Activated CD4-positive, CD25-positive, alpha-beta regulatory T cell treated with anti-CD3 and anti-CD28 coated beads, Interleukin-2, amount 50 U/mL, for 16 hours (primary cell): Measurements from ENCODE around the gene EMP2.
"Not testable (repeated sequence)": the region's sequence is repeated elsewhere in the genome, so short reads cannot be mapped to it uniquely, and the experiment has no call there.

Source experiments
- DNase-seq: peaks from one replicate; pipeline ENCODE4 v3.0.0-alpha.2; 2020; ENCODE audit warnings: low read depth, low spot score

The EMP2 gene

GRCh38 chr16:10552281-10552680 lies 28.1 kb downstream of the EMP2 start:
- DNase-seq: no peak

GRCh38 chr16:10551881-10552280 lies 28.5 kb downstream of the EMP2 start:
- DNase-seq: no peak

GRCh38 chr16:10548404-10548803 lies 32.0 kb downstream of the EMP2 start:
- no peak for DNase-seq

GRCh38 chr16:10547708-10548107 lies 32.7 kb downstream of the EMP2 start:
- no peak for DNase-seq

- no peak for DNase-seq
Measured at GRCh38 chr16:10543231-10543977, 37.0 kb downstream of the EMP2 start.

GRCh38 chr16:10541366-10541765 lies 39.0 kb downstream of the EMP2 start:
- DNase-seq: no peak

GRCh38 chr16:10539793-10540192 lies 40.6 kb downstream of the EMP2 start:
- no peak for DNase-seq

- no peak for DNase-seq
Measured at GRCh38 chr16:10539236-10539635, 41.2 kb downstream of the EMP2 start.

GRCh38 chr16:10538583-10538982 lies 41.8 kb downstream of the EMP2 start:
- DNase-seq: no peak

GRCh38 chr16:10537946-10538345 lies 42.5 kb downstream of the EMP2 start:
- DNase-seq: no peak

- DNase-seq: no peak
Measured at GRCh38 chr16:10536814-10537389, 43.5 kb downstream of the EMP2 start.

- not testable (repeated sequence) for DNase-seq
Measured at GRCh38 chr16:10536328-10536727, 44.1 kb downstream of the EMP2 start.

- DNase-seq: no peak
Measured at GRCh38 chr16:10535461-10535860, 44.9 kb downstream of the EMP2 start.

GRCh38 chr16:10534748-10535147 lies 45.6 kb downstream of the EMP2 start:
- DNase-seq: no peak

GRCh38 chr16:10533612-10534011 lies 46.8 kb downstream of the EMP2 start:
- not testable (repeated sequence) for DNase-seq

- no peak for DNase-seq
Measured at GRCh38 chr16:10531582-10531981, 48.8 kb downstream of the EMP2 start.

GRCh38 chr16:10530685-10531084 lies 49.7 kb downstream of the EMP2 start:
- no peak for DNase-seq

- DNase-seq: no peak
Measured at GRCh38 chr16:10529895-10530669, 50.3 kb downstream of the EMP2 start.

- DNase-seq: no peak
Measured at GRCh38 chr16:10528635-10529034, 51.8 kb downstream of the EMP2 start.

GRCh38 chr16:10526962-10527361 lies 53.4 kb downstream of the EMP2 start:
- DNase-seq: no peak

GRCh38 chr16:10525214-10525825 lies 55.1 kb downstream of the EMP2 start:
- DNase-seq: no peak

- no peak for DNase-seq
Measured at GRCh38 chr16:10522966-10523365, 57.4 kb downstream of the EMP2 start.
